Lung microvascular endothelial cell (primary cell): ENCODE results near the gene ORMDL1. TPM values are rescaled to one million over a fixed set of nuclear protein-coding genes. Genes with fewer than 3 reads are reported as not detected.
A peak's percentile ranks its signal among the peaks of the same experiment; 100 is the strongest.
"Not testable (repeated sequence)": the region's sequence is repeated elsewhere in the genome, so short reads cannot be mapped to it uniquely, and the experiment has no call there.

Experiments used
- DNase-seq, 2 donors: peaks; one replicate each; pipeline versions ENCODE4 v3.0.0 to v3.0.0-alpha.2; 2010; ENCODE audit warnings: low read depth in 2 of 2
- total RNA-seq: library from RNA; depleted of rRNA; stranded (reverse); fragments of >200 nt; gene quantifications from 2 replicates; pipeline ENCODE4 v1.2.1, GENCODE V29; 2014

The ORMDL1 gene
- total RNA-seq, 1 donor from 2014 or later = 32.1 TPM

DNA sequence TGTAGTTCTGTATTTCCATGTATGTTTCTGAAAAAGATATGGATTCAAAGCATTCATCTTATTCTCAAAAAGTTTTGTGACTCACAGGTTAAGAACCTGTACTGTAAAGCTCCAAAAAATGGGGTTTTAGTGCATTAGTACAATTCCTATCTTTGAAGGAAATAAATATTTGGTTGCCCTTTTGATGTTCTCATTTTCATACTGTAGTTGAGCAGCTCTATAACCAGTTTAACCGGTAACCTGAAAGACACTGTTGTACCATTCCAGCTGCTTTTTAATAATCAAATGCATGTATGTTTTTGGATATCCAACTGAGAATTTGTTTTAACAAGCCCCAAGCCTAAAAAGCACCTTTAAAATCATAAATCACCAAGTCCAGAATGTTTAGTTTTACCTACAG lies 11.9 kb downstream of the ORMDL1 start:
- no peak for DNase-seq

DNA sequence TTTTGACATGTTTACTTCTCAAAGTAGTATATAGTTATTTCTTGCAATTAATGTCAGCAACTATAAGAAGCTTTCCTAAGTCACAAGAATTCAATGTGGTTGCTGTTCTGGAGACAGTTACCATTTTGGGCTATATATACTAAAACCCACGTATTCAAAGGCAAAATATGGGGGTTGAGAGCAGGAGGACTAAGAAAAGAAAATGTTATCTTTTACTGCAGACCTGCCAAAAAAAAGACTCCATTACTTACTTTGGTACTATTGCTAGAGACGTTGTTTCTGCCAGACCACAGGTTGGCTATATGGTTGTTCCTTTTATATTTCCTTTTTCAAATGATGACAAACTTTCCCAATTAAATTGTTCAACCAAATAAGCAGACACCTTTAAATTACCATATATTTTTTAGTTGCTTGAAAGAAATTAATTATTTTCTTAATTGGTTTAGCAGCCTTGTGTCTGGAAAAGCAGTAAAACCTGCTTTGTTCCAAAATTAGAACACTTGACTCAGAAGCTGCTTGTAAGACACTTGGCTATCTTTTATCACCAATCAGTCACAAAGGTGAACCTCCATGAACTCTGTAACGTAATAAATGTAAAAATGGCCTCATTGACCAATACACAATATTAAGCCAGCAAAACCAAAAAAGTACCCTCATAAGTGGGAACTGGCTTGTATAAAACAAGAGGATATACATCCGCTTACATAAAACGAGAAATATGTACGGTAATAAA lies 13.4 kb downstream of the ORMDL1 start:
- no peak for DNase-seq

DNA sequence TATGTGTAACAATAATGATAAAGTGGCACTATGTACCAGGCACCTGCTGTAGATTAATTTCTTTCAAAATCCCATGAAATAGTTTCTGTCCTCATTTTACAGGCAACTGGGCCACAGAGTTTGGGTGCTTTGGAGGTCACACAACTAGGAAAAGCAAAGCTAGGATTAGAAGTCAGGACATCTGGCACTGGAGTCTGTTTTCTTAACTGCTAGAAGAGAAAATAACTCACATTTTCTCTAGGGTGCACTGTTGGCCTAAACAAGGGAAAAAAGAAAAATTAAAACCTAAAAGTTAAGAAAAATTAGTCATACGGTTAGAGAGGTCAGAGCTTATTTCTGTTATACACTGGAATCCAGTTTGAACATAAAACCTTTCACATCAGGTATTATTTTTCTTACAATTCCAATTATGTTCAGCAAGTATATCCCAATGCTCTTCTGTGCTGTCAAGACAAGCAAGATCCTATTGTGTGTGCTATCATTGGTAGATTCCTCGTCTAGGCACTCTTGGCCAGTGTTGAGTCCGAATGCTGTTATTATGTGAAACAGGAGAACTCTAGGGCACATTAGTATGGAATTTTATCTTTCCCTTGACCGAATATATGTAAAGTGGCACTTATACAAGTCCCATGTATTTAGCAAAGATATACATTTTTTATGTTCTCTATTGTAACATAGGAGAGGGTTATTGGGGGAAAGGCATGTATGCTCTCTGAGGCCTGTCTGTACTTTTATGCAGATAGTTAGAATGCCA lies 20.1 kb downstream of the ORMDL1 start:
- DNase-seq = peak; percentile 1 to 11

- DNase-seq = peak; percentile 90 to 91
Observed at GRCh38 chr2:189762551-189763298, 21.4 kb downstream of the ORMDL1 start, which contains the start of gene OSGEPL1. Gene OSGEPL1 (minus strand): TSS chr2:189762792. CDS start chr2:189761640, 1,152 bp downstream.

- no peak for DNase-seq
Observed at GRCh38 chr2:189762229-189762550, 21.9 kb downstream of the ORMDL1 start.

DNA sequence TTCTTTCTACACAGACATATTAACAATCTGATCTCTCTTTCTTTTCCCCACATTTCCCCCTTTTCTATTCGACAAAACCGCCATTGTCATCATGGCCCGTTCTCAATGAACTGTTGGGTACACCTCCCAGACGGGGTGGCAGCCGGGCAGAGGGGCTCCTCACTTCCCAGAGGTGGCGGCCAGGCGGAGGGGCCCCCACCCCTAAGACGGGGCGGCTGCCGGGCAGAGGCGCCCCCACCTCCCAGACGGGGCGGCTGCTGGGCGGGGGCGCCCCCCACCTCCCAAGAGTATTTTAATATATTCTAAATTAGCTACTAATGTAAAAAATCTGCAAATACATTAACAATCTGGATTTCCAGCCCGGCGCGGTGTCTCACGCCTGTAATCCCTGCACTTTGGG lies 24.0 kb downstream of the ORMDL1 start:
- DNase-seq = not testable (repeated sequence)

DNA sequence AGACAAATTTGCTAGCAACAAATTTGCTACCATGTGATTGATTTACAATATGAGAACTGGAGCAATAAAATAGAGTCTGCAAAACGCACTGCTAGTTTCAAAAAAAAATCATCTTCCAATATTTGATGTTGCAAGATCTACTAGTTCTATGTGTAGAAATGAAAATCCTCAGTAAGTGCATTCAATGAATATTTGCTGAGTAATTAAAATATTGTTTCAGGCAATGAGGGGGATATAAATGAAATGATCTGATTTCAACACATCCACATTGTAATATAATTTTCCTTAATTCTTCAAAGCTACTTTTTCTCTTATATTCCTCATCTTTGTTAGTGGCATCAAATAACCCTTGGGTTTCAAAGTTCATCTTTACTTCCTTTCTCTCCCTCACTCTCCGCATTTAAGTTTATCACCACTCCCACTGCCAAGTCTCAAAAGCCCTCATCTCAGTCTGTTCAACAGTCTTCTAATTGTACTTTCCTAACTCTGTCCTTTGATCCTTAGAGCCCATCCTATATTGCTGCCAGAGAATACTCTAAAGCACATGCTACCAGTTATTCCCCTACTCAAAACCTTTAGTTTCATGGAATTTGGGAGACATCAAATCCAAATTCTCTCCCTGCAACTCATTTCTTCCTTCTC lies 27.7 kb downstream of the ORMDL1 start:
- DNase-seq = no peak

DNA sequence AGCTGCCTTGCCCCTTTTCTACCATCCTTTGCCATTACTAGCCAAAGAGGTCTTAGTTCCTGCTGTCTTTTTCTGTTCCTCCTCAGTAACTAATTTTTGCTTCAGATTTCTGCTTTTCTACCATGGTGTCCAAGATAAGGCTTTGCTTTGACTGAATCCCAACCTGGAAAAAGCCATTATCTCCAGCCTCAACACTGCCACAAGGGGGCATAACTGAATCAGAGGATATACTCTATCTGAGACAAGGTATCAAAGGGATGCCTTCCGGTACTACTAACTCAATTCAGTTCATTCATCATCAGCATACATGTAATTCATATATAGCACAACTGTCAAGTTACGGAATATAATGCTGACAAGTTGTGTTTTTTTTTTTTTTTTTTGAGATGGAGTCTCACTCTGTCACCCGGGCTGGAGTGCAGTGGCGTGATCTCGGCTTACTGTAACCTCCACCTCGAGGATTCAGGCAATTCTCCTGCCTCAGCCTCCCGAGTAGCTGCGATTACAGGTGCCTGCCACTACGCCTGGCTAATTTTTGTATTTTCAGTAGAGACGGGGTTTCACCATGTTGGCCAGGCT lies 33.0 kb downstream of the ORMDL1 start:
- peak; percentile 45 to 56 for DNase-seq

GRCh38 chr2:189729430-189729829 lies 54.7 kb downstream of the ORMDL1 start:
- no peak for DNase-seq

GRCh38 chr2:189726849-189727248 lies 57.3 kb downstream of the ORMDL1 start:
- no peak for DNase-seq

- no peak for DNase-seq
Observed at GRCh38 chr2:189726271-189726670, 57.9 kb downstream of the ORMDL1 start.

DNA sequence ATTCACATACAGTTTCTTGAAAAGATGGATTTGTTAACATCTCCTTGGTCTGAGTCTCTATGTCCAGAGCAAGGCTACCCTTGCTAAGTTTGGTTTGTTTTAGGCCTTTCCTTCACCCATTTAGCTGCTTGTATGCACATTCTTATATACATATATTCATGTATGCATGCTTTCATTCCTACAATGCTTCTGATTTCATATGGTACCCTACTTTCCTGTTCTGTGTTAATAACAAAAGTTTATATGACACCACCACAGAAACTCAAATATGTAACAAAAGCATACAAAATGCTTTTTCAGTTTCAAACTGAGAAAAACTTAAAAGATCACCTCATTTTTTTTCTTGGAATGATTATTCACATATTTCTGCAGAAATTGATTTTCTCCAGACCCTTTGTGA lies 60.9 kb downstream of the ORMDL1 start:
- no peak for DNase-seq

Other genes starting within 250 kb of the ORMDL1 start
- gene SLC40A1, start 203.6 kb downstream of the ORMDL1 start, total RNA-seq = 100 and 283 TPM in 2 replicates
- 40.8 and 48.0 TPM in 2 replicates for gene ASNSD1, start 122.9 kb downstream of the ORMDL1 start, total RNA-seq
- gene ANKAR, start 109.7 kb downstream of the ORMDL1 start, total RNA-seq = 4.1 and 9.1 TPM in 2 replicates
- gene OSGEPL1, start 21.5 kb downstream of the ORMDL1 start, total RNA-seq = 3.8 and 4.6 TPM in 2 replicates
- 11.3 and 21.8 TPM in 2 replicates for gene PMS1, start 111 bp upstream of the ORMDL1 start, total RNA-seq